ENCODE data around the gene ARID5B.

GRCh38 chr10:62059217-62059920 lies 157.9 kb downstream of the ARID5B start:
- TF ChIP-seq CTCF (IDR thresholded peaks at IDR 0.05; ENCODE audit: poor library complexity) (no peak), EZH2 (IDR thresholded peaks at IDR 0.05; ENCODE audit: borderline replicate concordance) (no peak)
